IMR-90 (cell line): ENCODE measurements around the gene ECM1. TPM values are rescaled to one million over a fixed set of nuclear protein-coding genes. Genes with fewer than 3 reads are reported as not detected.

Experiments used
- ATAC-seq: fragments of 200-7000 bp; cut with Tn5 transposase; 2 replicates; pipeline ENCODE4 v1.9.1; 2020; ENCODE audit warnings: low read depth, mild to moderate bottlenecking, moderate library complexity
- BruUV-seq: library from RNA; stranded (reverse); fragments of 400-500 nt; replicated peaks from 2 replicates; lab custom pipeline; 2021; lab: Mats Ljungman, UMichigan
- CTCF ChIA-PET: fragments of 300-600 bp; formaldehyde crosslinking; extraction: SDS; loops from one replicate; lab custom pipeline; 2021; ENCODE audit warnings: antibody characterized with exemption; lab: Yijun Ruan, JAX
- POLR2A ChIA-PET: fragments of 300-600 bp; sonication (Branson Sonifier 250); formaldehyde crosslinking; loops from one replicate; lab custom pipeline; 2022; ENCODE audit warnings: antibody characterized with exemption; ENCODE audit not compliant: unreplicated experiment; lab: Charles Lee
- DNase-seq: peaks from one replicate; pipeline ENCODE4 v3.0.0; 2013
- H2AFZ ChIP-seq: replicated peaks from 2 replicates; pipeline ENCODE3; 2013; ENCODE audit warnings: low read length, mild to moderate bottlenecking; ENCODE audit not compliant: poor library complexity
- H2AK5ac ChIP-seq: 2 replicates; pipeline ENCODE4 v1.6.1; 2013; ENCODE audit warnings: low read depth, low read length, inconsistent platforms
- H2AK9ac ChIP-seq: replicated peaks from 2 replicates; pipeline ENCODE3; 2013; ENCODE audit warnings: mild to moderate bottlenecking, low read depth, low read length, moderate library complexity; ENCODE audit not compliant: poor library complexity
- H2BK120ac ChIP-seq: 2 replicates; pipeline ENCODE4 v1.6.1; 2013; ENCODE audit warnings: low read depth, low read length, inconsistent platforms
- H2BK15ac ChIP-seq: 3 replicates; pipeline ENCODE4 v1.6.1; 2013; ENCODE audit warnings: low read depth, low read length, inconsistent platforms
- H2BK20ac ChIP-seq: 2 replicates; pipeline ENCODE4 v1.6.1; 2013; ENCODE audit warnings: low read depth, mild to moderate bottlenecking, inconsistent platforms, low read length, moderate library complexity
- H2BK5ac ChIP-seq: 2 replicates; pipeline ENCODE4 v1.6.1; 2013; ENCODE audit warnings: mild to moderate bottlenecking, low read depth, low read length, inconsistent platforms; ENCODE audit not compliant: poor library complexity, severe bottlenecking
- H3K14ac ChIP-seq: replicated peaks from 2 replicates; pipeline ENCODE4 v1.6.1; 2013; ENCODE audit warnings: low read depth, low read length, inconsistent platforms
- H3K18ac ChIP-seq: 2 replicates; pipeline ENCODE4 v1.6.1; 2013; ENCODE audit warnings: low read depth, low read length, control low read depth
- H3K23ac ChIP-seq: 2 replicates; pipeline ENCODE4 v1.6.1; 2013; ENCODE audit warnings: low read depth, low read length, inconsistent platforms
- H3K27ac ChIP-seq: 2 replicates; pipeline ENCODE4 v1.5.1; 2013; ENCODE audit warnings: mild to moderate bottlenecking, control low read depth, low read length; ENCODE audit not compliant: insufficient read depth
- H3K27me3 ChIP-seq: 2 replicates; pipeline ENCODE4 v1.6.1; 2013; ENCODE audit warnings: low read length; ENCODE audit not compliant: control insufficient read depth, insufficient read depth
- H3K36me3 ChIP-seq: 2 replicates; pipeline ENCODE4 v1.6.1; 2013; ENCODE audit warnings: low read length, mixed read lengths; ENCODE audit not compliant: control insufficient read depth, insufficient read depth
- H3K4ac ChIP-seq: 2 replicates; pipeline ENCODE4 v1.6.1; 2013; ENCODE audit warnings: low read depth, low read length, inconsistent platforms
- H3K4me1 ChIP-seq: 2 replicates; pipeline ENCODE4 v1.6.1; 2013; ENCODE audit warnings: low read length, mixed read lengths; ENCODE audit not compliant: control insufficient read depth, insufficient read depth
- H3K4me2 ChIP-seq: 2 replicates; pipeline ENCODE4 v1.6.1; 2013; ENCODE audit warnings: low read depth, mild to moderate bottlenecking, control low read depth, low read length, moderate library complexity
- H3K4me3 ChIP-seq: 2 replicates; pipeline ENCODE4 v1.5.1; 2013; ENCODE audit warnings: low read depth, mild to moderate bottlenecking, control low read depth, low read length, moderate library complexity; ENCODE audit not compliant: insufficient read depth
- H3K56ac ChIP-seq: 2 replicates; pipeline ENCODE4 v1.6.1; 2013; ENCODE audit warnings: low read length, inconsistent platforms; ENCODE audit not compliant: insufficient read depth; ENCODE audit errors: extremely low read depth
- H3K79me1 ChIP-seq, 2 experiments: 2 replicates each; pipeline ENCODE4 v1.6.1; 2013; ENCODE audit warnings: low read length in 2 of 2, inconsistent platforms in 1 of 2, low read depth in 1 of 2
- H3K9ac ChIP-seq: 2 replicates; pipeline ENCODE4 v1.6.1; 2013; ENCODE audit warnings: low read depth, low read length, control low read depth
- H3K9me1 ChIP-seq: 2 replicates; pipeline ENCODE4 v1.6.1; 2013; ENCODE audit warnings: low read length, inconsistent platforms; ENCODE audit not compliant: insufficient read depth
- H3K9me3 ChIP-seq: 2 replicates; pipeline ENCODE4 v1.6.1; 2013; ENCODE audit warnings: low read length; ENCODE audit not compliant: control insufficient read depth, insufficient read depth
- H4K20me1 ChIP-seq: 2 replicates; pipeline ENCODE4 v1.6.1; 2013; ENCODE audit warnings: low read length, inconsistent platforms; ENCODE audit not compliant: insufficient read depth
- H4K5ac ChIP-seq: 2 replicates; pipeline ENCODE4 v1.6.1; 2013; ENCODE audit warnings: mild to moderate bottlenecking, low read depth, low read length, control low read depth
- H4K8ac ChIP-seq, 2 experiments: 2 replicates each; pipeline ENCODE4 v1.6.1; 2013; ENCODE audit warnings: low read depth in 2 of 2, low read length in 2 of 2, control low read depth in 1 of 2, inconsistent platforms in 1 of 2
- H4K91ac ChIP-seq: 2 replicates; pipeline ENCODE4 v1.6.1; 2013; ENCODE audit warnings: low read depth, low read length, inconsistent platforms; ENCODE audit not compliant: insufficient read depth
- RAD21 ChIP-seq: IDR thresholded peaks from 2 replicates; pipeline ENCODE4 v1.6.1; 2012; ENCODE audit warnings: low read length, improper control_type of control experiment
- RCOR1 ChIP-seq: IDR thresholded peaks from 2 replicates; pipeline ENCODE4 v1.6.1; 2012; ENCODE audit warnings: mild to moderate bottlenecking, low read length, improper control_type of control experiment; ENCODE audit not compliant: insufficient replicate concordance
- SMC3 ChIP-seq: fragments of 150-350 bp; IDR thresholded peaks from 2 replicates; pipeline ENCODE4 v1.6.1; 2016; ENCODE audit warnings: low read depth, mild to moderate bottlenecking, antibody characterized with exemption, low read length, moderate library complexity
- WGBS, 2 experiments: methylation state at CpG; one replicate each; pipeline versions ENCODE4 v1.1.5 to v1.1.7; 2013; ENCODE audit warnings: missing lambda C conversion rate in 2 of 2; ENCODE audit not compliant: insufficient read length in 1 of 2; ENCODE audit errors: extremely low coverage in 2 of 2; 5-methylcytosine and 5-hydroxymethylcytosine counted together
- dilution Hi-C: fragments of 300-500 bp; cut with HindIII; formaldehyde crosslinking; loops from one replicate; pipeline ENCODE4 v1.14.3; 2018; ENCODE audit warnings: low sequenced_read_pairs; ENCODE audit not compliant: unreplicated experiment
- in situ Hi-C: fragments of 300-500 bp; cut with MboI; formaldehyde crosslinking; loops from 3 replicates; pipeline ENCODE4 v1.14.3; 2019; ENCODE audit warnings: low sequenced_read_pairs, inconsistent platforms, mixed read lengths
- intact Hi-C: fragments of 100-400 bp; cut with micrococcal nuclease; formaldehyde crosslinking; loops from 2 replicates; pipeline ENCODE4 v1.10.0; 2022
- polyA plus RNA-seq, 3 experiments: library from polyadenylated mRNA; depleted of rRNA; stranded (reverse); fragments of >200 nt; gene quantifications; 2 replicates each; pipeline ENCODE4 v1.2.3, GENCODE V29; 2012; ENCODE audit warnings: low replicate concordance in 1 of 3
- total RNA-seq: library from RNA; depleted of rRNA; stranded (reverse); fragments of >200 nt; gene quantifications from 2 replicates; pipeline ENCODE4 v1.2.3, GENCODE V29; 2012
- TF ChIP-seq, protein P1 (sequence below): conservative IDR thresholded peaks from 2 replicates; pipeline ENCODE4 v1.5.1; 2012; ENCODE audit warnings: mild to moderate bottlenecking, low read depth, low read length, improper control_type of control experiment

Gene ECM1
- total and polyA plus RNA-seq, 2 of the 4 experiments (the other 2 are of a cell fraction): 20.1 to 230 TPM

DNA sequence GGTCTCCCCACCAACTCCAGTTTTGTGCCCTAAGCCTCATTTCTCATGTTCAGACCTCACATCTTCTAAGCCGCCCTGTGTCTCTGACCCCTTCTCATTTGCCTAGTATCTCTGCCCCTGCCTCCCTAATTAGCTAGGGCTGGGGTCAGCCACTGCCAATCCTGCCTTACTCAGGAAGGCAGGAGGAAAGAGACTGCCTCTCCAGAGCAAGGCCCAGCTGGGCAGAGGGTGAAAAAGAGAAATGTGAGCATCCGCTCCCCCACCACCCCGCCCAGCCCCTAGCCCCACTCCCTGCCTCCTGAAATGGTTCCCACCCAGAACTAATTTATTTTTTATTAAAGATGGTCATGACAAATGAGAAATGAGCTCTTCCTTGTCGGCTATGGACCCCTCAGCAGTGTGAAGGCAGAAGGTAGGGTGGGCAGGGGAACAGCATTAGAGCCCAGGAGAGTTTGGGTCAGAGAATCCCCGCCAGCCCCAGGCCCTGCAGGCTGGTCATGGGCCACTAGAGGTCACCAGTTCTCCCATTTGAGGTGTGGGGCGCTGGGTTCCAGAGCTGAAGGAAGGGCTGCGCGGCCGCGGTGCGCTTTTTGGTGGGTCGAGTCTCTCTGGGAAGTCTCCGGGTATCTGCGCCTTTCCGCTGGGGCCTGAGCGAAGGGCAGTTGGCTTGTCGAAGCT lies 52.8 kb downstream of the ECM1 start:
- Histone ChIP-seq H3K18ac (peak overlapping the region; percentile 57), H3K9me1 (peaks cover 20% of the 10 kb centered on the region), H3K4ac (peak overlapping the region; percentile 97), H4K91ac (peak overlapping the region; percentile 75), H3K9me3 (no peaks in the 10 kb centered on the region), H3K27ac (peak overlapping the region; percentile 89), H2BK5ac (peak overlapping the region; percentile 87), H4K20me1 (peaks cover 21% of the 10 kb centered on the region), H3K27me3 (no peaks in the 10 kb centered on the region), H2AK9ac (peak overlapping the region; percentile 96), H3K79me1 (peaks cover 12 to 83% of the 10 kb centered on the region in 2 experiments), H2BK15ac (peak overlapping the region; percentile 42; the same call in 1 of the 3 replicates), H4K5ac (no peak overlapping the region), H3K14ac (peak overlapping the region; percentile 99), H3K4me2 (peak overlapping the region; percentile 78), H3K23ac (peak overlapping the region; percentile 98; the same call in 1 of the 2 replicates), H2AFZ (peak overlapping the region; percentile 96), H4K8ac (peak overlapping the region in 1 of 2 experiments; percentile 92; a peak in 2 of 4 replicates), H2BK120ac (peak overlapping the region; percentile 92), H3K56ac (peak overlapping the region; percentile 92), H3K4me1 (peaks cover 26% of the 10 kb centered on the region), H3K4me3 (peak overlapping the region; percentile 51), H2AK5ac (peak overlapping the region; percentile 90), H2BK20ac (peak overlapping the region; percentile 67; the same call in 1 of the 2 replicates), H3K9ac (peak overlapping the region; percentile 87), H3K36me3 (peaks cover 2% of the 10 kb centered on the region)
- no peak for TF ChIP-seq RCOR1
- TF ChIP-seq RAD21: peak; percentile 71
- peak; percentile 47; the same call in 1 of the 2 replicates for TF ChIP-seq SMC3
- TF ChIP-seq, protein P1, sequence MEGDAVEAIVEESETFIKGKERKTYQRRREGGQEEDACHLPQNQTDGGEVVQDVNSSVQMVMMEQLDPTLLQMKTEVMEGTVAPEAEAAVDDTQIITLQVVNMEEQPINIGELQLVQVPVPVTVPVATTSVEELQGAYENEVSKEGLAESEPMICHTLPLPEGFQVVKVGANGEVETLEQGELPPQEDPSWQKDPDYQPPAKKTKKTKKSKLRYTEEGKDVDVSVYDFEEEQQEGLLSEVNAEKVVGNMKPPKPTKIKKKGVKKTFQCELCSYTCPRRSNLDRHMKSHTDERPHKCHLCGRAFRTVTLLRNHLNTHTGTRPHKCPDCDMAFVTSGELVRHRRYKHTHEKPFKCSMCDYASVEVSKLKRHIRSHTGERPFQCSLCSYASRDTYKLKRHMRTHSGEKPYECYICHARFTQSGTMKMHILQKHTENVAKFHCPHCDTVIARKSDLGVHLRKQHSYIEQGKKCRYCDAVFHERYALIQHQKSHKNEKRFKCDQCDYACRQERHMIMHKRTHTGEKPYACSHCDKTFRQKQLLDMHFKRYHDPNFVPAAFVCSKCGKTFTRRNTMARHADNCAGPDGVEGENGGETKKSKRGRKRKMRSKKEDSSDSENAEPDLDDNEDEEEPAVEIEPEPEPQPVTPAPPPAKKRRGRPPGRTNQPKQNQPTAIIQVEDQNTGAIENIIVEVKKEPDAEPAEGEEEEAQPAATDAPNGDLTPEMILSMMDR: peak; percentile 86
- BruUV-seq: no TSS peak
- dilution Hi-C loops: no loop called here
- DNase-seq (no peak), ATAC-seq (peak; percentile 60)
- in situ Hi-C loops: loop anchor here (10.0 kb wide), 1 partner anchor 244 kb away; the partner anchor contains the start of gene CTSK
- POLR2A ChIA-PET: interaction anchor here (0.6 to 3.0 kb wide), 2 partner anchors 19 to 57 kb away, joined by 9 to 18 read pairs; partner anchors contain the start of gene MCL1
- 0% methylated on average over 2 of the region's 17 CpGs; no CpG with 5 or more reads in 1 of the 2 experiments for WGBS, 2 experiments
- intact Hi-C loops: loop anchor here (1.0 to 10.0 kb wide), 9 partner anchors 17 to 444 kb away; partner anchors contain the start of genes ARNT, CA14, GOLPH3L and MINDY1
- CTCF ChIA-PET: interaction anchor here (0.6 to 2.2 kb wide), 13 partner anchors 10 to 355 kb away, joined by 3 to 17 read pairs (median 3); partner anchors contain the start of gene ENSA
